WTC11 (cell line): ENCODE data around the gene OR5V1. TPM values are rescaled to one million over a fixed set of nuclear protein-coding genes. Genes with fewer than 3 reads are reported as not detected.

Experiments
- ATAC-seq: fragments of 200-7000 bp; cut with Tn5 transposase; 2 replicates; pipeline ENCODE4 v1.10.0; 2021; ENCODE audit warnings: mild to moderate bottlenecking, moderate library complexity
- CTCF ChIA-PET: fragments of 300-600 bp; sonication (Branson Sonifier 250); formaldehyde crosslinking; loops from one replicate; lab custom pipeline; 2021; ENCODE audit warnings: antibody characterized with exemption; lab: Charles Lee
- POLR2A ChIA-PET: fragments of 350-600 bp; sonication (Branson Sonifier 250); formaldehyde crosslinking; loops from one replicate; lab custom pipeline; 2021; ENCODE audit warnings: antibody characterized with exemption; lab: Charles Lee
- DNase-seq: peaks from one replicate; pipeline ENCODE4 v3.0.0; 2021; ENCODE audit warnings: low spot score
- H3K27ac Mint-ChIP-seq: 2 replicates; pipeline ENCODE4 v1.8.0; 2021; ENCODE audit warnings: mixed read lengths
- H3K27me3 Mint-ChIP-seq: 2 replicates; pipeline ENCODE4 v1.8.0; 2021; ENCODE audit warnings: low read depth, mild to moderate bottlenecking, moderate library complexity, mixed read lengths
- H3K36me3 Mint-ChIP-seq: 2 replicates; pipeline ENCODE4 v1.8.0; 2021; ENCODE audit warnings: mixed read lengths
- H3K4me1 Mint-ChIP-seq: 2 replicates; pipeline ENCODE4 v1.8.0; 2022; ENCODE audit warnings: mixed read lengths
- H3K4me3 Mint-ChIP-seq: 2 replicates; pipeline ENCODE4 v1.8.0; 2021; ENCODE audit warnings: mild to moderate bottlenecking, moderate library complexity, mixed read lengths
- H3K9me3 Mint-ChIP-seq: 2 replicates; pipeline ENCODE4 v1.8.0; 2021; ENCODE audit warnings: mixed read lengths
- AR ChIP-seq: fragments of 250-450 bp; sonication (Bioruptor Pico); IDR thresholded peaks from 2 replicates; pipeline ENCODE4 v1.9.0; 2021; ENCODE audit warnings: mild to moderate bottlenecking
- ATF1 ChIP-seq: sonication (generic); formaldehyde crosslinking; IDR thresholded peaks from 2 replicates; pipeline ENCODE4 v1.8.1; 2023; ENCODE audit warnings: mild to moderate bottlenecking, moderate library complexity, missing genetic modification reagents
- ATF3 ChIP-seq: sonication (generic); formaldehyde crosslinking; conservative IDR thresholded peaks from 2 replicates; pipeline ENCODE4 v1.8.1; 2022; ENCODE audit warnings: mild to moderate bottlenecking, missing genetic modification reagents
- CREM ChIP-seq: sonication (generic); formaldehyde crosslinking; IDR thresholded peaks from 2 replicates; pipeline ENCODE4 v1.8.1; 2022; ENCODE audit warnings: mild to moderate bottlenecking, missing genetic modification reagents, moderate library complexity
- E2F4 ChIP-seq: sonication (generic); formaldehyde crosslinking; IDR thresholded peaks from 2 replicates; pipeline ENCODE4 v1.8.1; 2022; ENCODE audit warnings: low read depth, mild to moderate bottlenecking, moderate library complexity, missing genetic modification reagents, borderline replicate concordance
- ELF4 ChIP-seq: sonication (generic); formaldehyde crosslinking; IDR thresholded peaks from 2 replicates; pipeline ENCODE4 v1.8.1; 2022; ENCODE audit warnings: low read depth, mild to moderate bottlenecking, moderate library complexity, missing genetic modification reagents
- FOXP4 ChIP-seq: sonication (generic); formaldehyde crosslinking; IDR thresholded peaks from 2 replicates; pipeline ENCODE4 v1.8.0; 2022; ENCODE audit warnings: mild to moderate bottlenecking, missing genetic modification reagents
- HMGA2 ChIP-seq: fragments of 250-450 bp; sonication (Bioruptor Pico); IDR thresholded peaks from 2 replicates; pipeline ENCODE4 v1.4.0; 2021; ENCODE audit warnings: mild to moderate bottlenecking, moderate library complexity
- MAX ChIP-seq: sonication (generic); formaldehyde crosslinking; IDR thresholded peaks from 2 replicates; pipeline ENCODE4 v1.8.0; 2022; ENCODE audit warnings: mild to moderate bottlenecking, missing genetic modification reagents
- NR1H2 ChIP-seq: sonication (generic); formaldehyde crosslinking; IDR thresholded peaks from 2 replicates; pipeline ENCODE4 v1.9.0; 2021; ENCODE audit warnings: mild to moderate bottlenecking, moderate library complexity, missing genetic modification reagents
- RORB ChIP-seq: fragments of 250-450 bp; sonication (Bioruptor Pico); IDR thresholded peaks from 2 replicates; pipeline ENCODE4 v1.9.0; 2021; ENCODE audit warnings: mild to moderate bottlenecking
- SMAD3 ChIP-seq: sonication (generic); formaldehyde crosslinking; IDR thresholded peaks from 2 replicates; pipeline ENCODE4 v1.8.0; 2022; ENCODE audit warnings: missing genetic modification reagents, mild to moderate bottlenecking, borderline replicate concordance
- SMAD4 ChIP-seq: sonication (generic); formaldehyde crosslinking; IDR thresholded peaks from 2 replicates; pipeline ENCODE4 v1.8.0; 2022; ENCODE audit warnings: mild to moderate bottlenecking, missing genetic modification reagents
- SP1 ChIP-seq: sonication (generic); formaldehyde crosslinking; conservative IDR thresholded peaks from 2 replicates; pipeline ENCODE4 v1.8.1; 2022; ENCODE audit warnings: missing genetic modification reagents
- USF1 ChIP-seq: sonication (generic); formaldehyde crosslinking; IDR thresholded peaks from 2 replicates; pipeline ENCODE4 v1.8.0; 2022; ENCODE audit warnings: mild to moderate bottlenecking, missing genetic modification reagents
- USF2 ChIP-seq: sonication (generic); formaldehyde crosslinking; IDR thresholded peaks from 2 replicates; pipeline ENCODE4 v1.8.1; 2023; ENCODE audit warnings: mild to moderate bottlenecking, missing genetic modification reagents, moderate library complexity
- ZMAT4 ChIP-seq: fragments of 250-450 bp; sonication (Bioruptor Pico); IDR thresholded peaks from 2 replicates; pipeline ENCODE4 v1.9.0; 2021; ENCODE audit warnings: mild to moderate bottlenecking
- ZNF138 ChIP-seq: sonication (generic); formaldehyde crosslinking; conservative IDR thresholded peaks from 2 replicates; pipeline ENCODE4 v1.8.1; 2022; ENCODE audit warnings: mild to moderate bottlenecking, moderate library complexity, missing genetic modification reagents
- ZNF317 ChIP-seq: sonication (generic); formaldehyde crosslinking; IDR thresholded peaks from 2 replicates; pipeline ENCODE4 v1.8.1; 2023; ENCODE audit warnings: low read depth, mild to moderate bottlenecking, moderate library complexity, missing genetic modification reagents, borderline replicate concordance
- ZSCAN18 ChIP-seq: fragments of 250-450 bp; sonication (Bioruptor Pico); IDR thresholded peaks from 2 replicates; pipeline ENCODE4 v2.1.2; 2022; ENCODE audit warnings: mild to moderate bottlenecking, moderate library complexity
- total RNA-seq: library from RNA; stranded (reverse); gene quantifications from 3 replicates; pipeline ENCODE4 v1.2.3, GENCODE V29; 2021

OR5V1 gene
- total RNA-seq, 1 experiment from 2014 or later, result not detected

- Mint-ChIP-seq H3K9me3 (peaks cover 10% of the 10 kb centered on the region), H3K27ac (no peak overlapping the region), H3K4me1 (peaks cover 9% of the 10 kb centered on the region), H3K4me3 (no peak overlapping the region), H3K27me3 (peaks cover 6% of the 10 kb centered on the region), H3K36me3 (no peaks in the 10 kb centered on the region)
- ChIA-PET POLR2A (no interaction called here), CTCF (no interaction called here)
- DNase-seq, result no peak
- TF ChIP-seq FOXP4 (CRISPR knock-in tag) (no peak), HMGA2 (CRISPR knock-in tag) (no peak), ELF4 (no peak), SP1 (CRISPR knock-in tag) (no peak), E2F4 (CRISPR knock-in tag) (no peak), SMAD3 (CRISPR knock-in tag) (no peak), NR1H2 (CRISPR knock-in tag) (no peak), ZMAT4 (CRISPR knock-in tag) (no peak), SMAD4 (CRISPR knock-in tag) (no peak), USF1 (no peak), ZNF317 (no peak), CREM (CRISPR knock-in tag) (no peak), USF2 (CRISPR knock-in tag) (no peak), MAX (CRISPR knock-in tag) (no peak), ATF3 (CRISPR knock-in tag) (no peak), AR (CRISPR knock-in tag) (no peak), RORB (no peak), ATF1 (no peak), ZNF138 (CRISPR knock-in tag) (no peak), ZSCAN18 (CRISPR knock-in tag) (no peak)
- peak; percentile 55; the same call in 1 of the 2 replicates for ATAC-seq
These were observed 13.1 kb downstream of the OR5V1 start for GRCh38 chr6:29355603-29356002.
